GM12878 (cell line): ENCODE data around the gene PRSS1. TPM values are rescaled to one million over a fixed set of nuclear protein-coding genes. Genes with fewer than 3 reads are reported as not detected.
A peak's percentile ranks its signal among the peaks of the same experiment; 100 is the strongest.

Source experiments
- ATAC-seq: fragments of 200-7000 bp; cut with Tn5 transposase; 3 replicates; pipeline ENCODE4 v1.9.1; 2020; ENCODE audit warnings: mild to moderate bottlenecking, moderate library complexity
- BruUV-seq: library from RNA; stranded (reverse); fragments of 400-500 nt; replicated peaks from 2 replicates; lab custom pipeline; 2021; lab: Mats Ljungman, UMichigan
- CTCF ChIA-PET: fragments of 300-600 bp; sonication (Branson Sonifier 250); formaldehyde crosslinking; extraction: SDS; loops from one replicate; lab custom pipeline; 2021; ENCODE audit warnings: inconsistent platforms; lab: Yijun Ruan, JAX
- POLR2A ChIA-PET: fragments of 350-600 bp; formaldehyde crosslinking; extraction: SDS; loops from one replicate; lab custom pipeline; 2021; ENCODE audit warnings: inconsistent platforms; lab: Charles Lee
- RAD21 ChIA-PET: fragments of 300-600 bp; sonication (Branson Sonifier 250); formaldehyde crosslinking; loops from one replicate; lab custom pipeline; 2023; ENCODE audit warnings: antibody characterized with exemption; ENCODE audit not compliant: unreplicated experiment; lab: Charles Lee
- SMC1A ChIA-PET: fragments of 300-600 bp; sonication (Branson Sonifier 250); formaldehyde crosslinking; loops from one replicate; lab custom pipeline; 2023; ENCODE audit not compliant: unreplicated experiment, uncharacterized antibody; lab: Charles Lee
- DNase-seq: peaks from one replicate; pipeline ENCODE4 v3.0.0-alpha.2; 2011; ENCODE audit warnings: low read depth, low spot score
- FAIRE-seq: peaks from 3 replicates; lab custom pipeline; 2011; peaks lifted over from hg19 to GRCh38; lab: Jason Lieb, UNC
- H2AFZ ChIP-seq: 2 replicates; pipeline ENCODE4 v1.6.0; 2011; ENCODE audit warnings: low read depth, low read length, control low read depth; ENCODE audit not compliant: control insufficient read depth
- H3K27ac ChIP-seq: 2 replicates; pipeline ENCODE4 v1.5.1; 2011; ENCODE audit warnings: control low read depth; ENCODE audit not compliant: control insufficient read depth, insufficient read depth
- H3K27me3 ChIP-seq, 2 experiments: replicated peaks in 1 of 2; 2 replicates each; pipeline versions ENCODE4 v1.6.0 to v1.6.1; 2011; ENCODE audit warnings: low read length in 1 of 2; ENCODE audit not compliant: control insufficient read depth in 2 of 2, insufficient read depth in 2 of 2
- H3K36me3 ChIP-seq, 2 experiments: 2 replicates each; pipeline ENCODE4 v1.5.1; 2011; ENCODE audit warnings: low read length in 1 of 2; ENCODE audit not compliant: control insufficient read depth in 2 of 2, insufficient read depth in 2 of 2
- H3K4me1 ChIP-seq: 2 replicates; pipeline ENCODE4 v1.6.1; 2011; ENCODE audit warnings: mild to moderate bottlenecking, low read length, moderate library complexity, mixed read lengths; ENCODE audit not compliant: control insufficient read depth, insufficient read depth
- H3K4me2 ChIP-seq: 2 replicates; pipeline ENCODE4 v1.6.0; 2011; ENCODE audit warnings: control low read depth; ENCODE audit not compliant: control insufficient read depth, insufficient read depth
- H3K4me3 ChIP-seq: fragments of 200-600 bp; sonication (generic); 2 replicates; pipeline ENCODE4 v1.5.1; 2016
- H3K79me2 ChIP-seq: 2 replicates; pipeline ENCODE4 v1.6.0; 2011; ENCODE audit warnings: low read length; ENCODE audit not compliant: control insufficient read depth, insufficient read depth
- H3K9ac ChIP-seq: 2 replicates; pipeline ENCODE4 v1.8.0; 2011; ENCODE audit warnings: low read length, control low read depth, mixed read lengths; ENCODE audit not compliant: control insufficient read depth, insufficient read depth
- H3K9me3 ChIP-seq: replicated peaks from 3 replicates; pipeline ENCODE4 v1.5.1; 2011; ENCODE audit warnings: mild to moderate bottlenecking, low read length; ENCODE audit not compliant: control insufficient read depth, insufficient read depth
- H4K20me1 ChIP-seq: 2 replicates; pipeline ENCODE4 v1.6.0; 2011; ENCODE audit not compliant: control insufficient read depth, insufficient read depth
- ATF3 ChIP-seq: IDR thresholded peaks from 2 replicates; pipeline ENCODE4 v1.6.1; 2011; ENCODE audit warnings: low read depth, mild to moderate bottlenecking, low read length, moderate library complexity, borderline replicate concordance; ENCODE audit errors: extremely low read depth
- CEBPB ChIP-seq, 2 experiments: fragments of 150-350 bp in 1 of 2; IDR thresholded peaks; 2 replicates each; pipeline ENCODE4 v1.6.1; 2012 to 2014; ENCODE audit warnings: low read depth in 2 of 2, low read length in 2 of 2, borderline replicate concordance in 1 of 2, inconsistent platforms in 1 of 2
- CHD2 ChIP-seq: IDR thresholded peaks from 2 replicates; pipeline ENCODE4 v1.6.1; 2011; ENCODE audit warnings: low read depth, low read length, improper control_type of control experiment, borderline replicate concordance
- E2F8 ChIP-seq: fragments of 450-650 bp; IDR thresholded peaks from 2 replicates; pipeline ENCODE4 v1.6.1; 2018; ENCODE audit warnings: mild to moderate bottlenecking, low read depth, moderate library complexity; ENCODE audit not compliant: partially characterized antibody
- FOXM1 ChIP-seq: IDR thresholded peaks from 2 replicates; pipeline ENCODE4 v1.6.1; 2012; ENCODE audit warnings: low read depth, mild to moderate bottlenecking, inconsistent platforms, low read length, moderate library complexity
- HDAC6 ChIP-seq: fragments of 200-600 bp; sonication (generic); IDR thresholded peaks from one replicate; pipeline ENCODE4 v1.8.0; 2017; ENCODE audit warnings: antibody characterized with exemption; ENCODE audit not compliant: unreplicated experiment
- NBN ChIP-seq: fragments of 450-650 bp; IDR thresholded peaks from 2 replicates; pipeline ENCODE4 v1.6.1; 2016
- NFXL1 ChIP-seq: fragments of 450-650 bp; IDR thresholded peaks from 2 replicates; pipeline ENCODE4 v1.6.1; 2017; ENCODE audit warnings: antibody characterized with exemption, mild to moderate bottlenecking, borderline replicate concordance
- NR2F1 ChIP-seq: fragments of 450-650 bp; conservative IDR thresholded peaks from 2 replicates; pipeline ENCODE4 v1.6.1; 2017; ENCODE audit warnings: mild to moderate bottlenecking
- POLR2A ChIP-seq: IDR thresholded peaks from 2 replicates; pipeline ENCODE4 v1.6.1; 2011; ENCODE audit warnings: low read depth, mild to moderate bottlenecking, low read length
- POLR2AphosphoS5 ChIP-seq: IDR thresholded peaks from 2 replicates; pipeline ENCODE4 v1.6.1; 2011; ENCODE audit warnings: mild to moderate bottlenecking, low read length, inconsistent platforms
- SUZ12 ChIP-seq: fragments of 200-600 bp; sonication (generic); IDR thresholded peaks from one replicate; pipeline ENCODE4 v1.6.1; 2018; ENCODE audit warnings: antibody characterized with exemption, mild to moderate bottlenecking; ENCODE audit not compliant: unreplicated experiment
- TCF12 ChIP-seq: IDR thresholded peaks from 2 replicates; pipeline ENCODE4 v1.6.1; 2011; ENCODE audit warnings: low read depth, mild to moderate bottlenecking, low read length
- ZBTB33 ChIP-seq: fragments of 450-650 bp; IDR thresholded peaks from 2 replicates; pipeline ENCODE4 v1.6.1; 2017; ENCODE audit warnings: mild to moderate bottlenecking
- ZZZ3 ChIP-seq: IDR thresholded peaks from 2 replicates; pipeline ENCODE4 v1.6.1; 2011; ENCODE audit warnings: low read depth; ENCODE audit not compliant: control insufficient read depth, insufficient read length
- WGBS: methylation state at CpG from one replicate; pipeline ENCODE4 v1.1.6; 2016; ENCODE audit warnings: low lambda C conversion rate; ENCODE audit not compliant: insufficient replicate concordance, insufficient coverage; ENCODE audit errors: missing lambda C conversion rate; 5-methylcytosine and 5-hydroxymethylcytosine counted together
- in situ Hi-C: fragments of 300-500 bp; cut with MboI; formaldehyde crosslinking; loops from 9 replicates; pipeline ENCODE4 v1.14.3; 2018; ENCODE audit warnings: mixed read lengths
- intact Hi-C: fragments of 100-400 bp; cut with micrococcal nuclease; formaldehyde crosslinking; loops from one replicate; pipeline ENCODE4 v1.14.2; 2022; ENCODE audit not compliant: unreplicated experiment
- polyA plus RNA-seq, 11 experiments: library from polyadenylated mRNA; depleted of rRNA in 4 of 11; unstranded in 6 of 11; stranded (reverse) in 5 of 11; fragments of >200 nt; fragmentation: Nextera tagmentation in 4 of 11; fragmentation: Illumina TruSeq in 1 of 11; extraction: Ambion mirVana in 4 of 11; extraction: Trizol in 1 of 11; gene quantifications; 1 replicate in 1 of 11; 2 replicates in 10 of 11; pipeline versions ENCODE4 v1.2.1 to v1.2.3, GENCODE V29; 2011 to 2016; ENCODE audit warnings: inconsistent platforms in 2 of 11, missing spikeins in 2 of 11, low read depth in 1 of 11
- total RNA-seq, 4 experiments: library from RNA; depleted of rRNA in 3 of 4; stranded (reverse); fragments of >200 nt in 3 of 4; fragmentation: Illumina TruSeq in 1 of 4; extraction: Trizol in 1 of 4; gene quantifications; 2 replicates each; pipeline versions ENCODE4 v1.2.1 to v1.2.3, GENCODE V29; 2013 to 2021

PRSS1 gene
- total and polyA plus RNA-seq, 10 of the 15 experiments (the other 5 are each of a cell fraction or from before 2014, with no cell fraction given) = 11.9 TPM; not detected in 9

GRCh38 chr7:142798451-142799436, 49.5 kb downstream of the PRSS1 start:
- Histone ChIP-seq H4K20me1 (no peaks in the 10 kb centered on the region), H3K79me2 (peaks cover 10% of the 10 kb centered on the region), H3K4me1 (peaks cover 6% of the 10 kb centered on the region), H2AFZ (no peak overlapping the region), H3K4me3 (peak overlapping the region; percentile 71; the same call in 1 of the 2 replicates), H3K4me2 (peak overlapping the region; percentile 96), H3K9me3 (no peaks in the 10 kb centered on the region), H3K9ac (peak overlapping the region; percentile 66; the same call in 1 of the 2 replicates), H3K27me3 (no peaks in the 10 kb centered on the region), H3K36me3 (peaks cover 0 to 2% of the 10 kb centered on the region in 2 experiments; a peak in 2 of 4 replicates), H3K27ac (peak overlapping the region; percentile 62)
- 76% methylated on average over 11 of the region's 11 CpGs for WGBS
- SMC1A ChIA-PET = interaction anchor here (1.4 to 24.6 kb wide), 6 partner anchors 8 to 211 kb away, joined by 3 to 786 read pairs (median 8); no protein-coding TSS in a partner anchor
- ATAC-seq = peak; percentile 12
- intact Hi-C loops = no loop called here
- DNase-seq = no peak
- CTCF ChIA-PET = interaction anchor here (0.7 to 28.6 kb wide), 6 partner anchors 7 to 217 kb away, joined by 3 to 1055 read pairs (median 4); no protein-coding TSS in a partner anchor
- POLR2A ChIA-PET = interaction anchor here (1.1 to 16.4 kb wide), 7 partner anchors 9 to 37 kb away, joined by 3 to 325 read pairs (median 5); no protein-coding TSS in a partner anchor
- peak; percentile 38 for FAIRE-seq
- RAD21 ChIA-PET = interaction anchor here (1.1 to 20.4 kb wide), 6 partner anchors 11 to 214 kb away, joined by 3 to 813 read pairs (median 6); partner anchors contain the start of gene PRSS2
- no TSS peak for BruUV-seq
- in situ Hi-C loops = no loop called here
- TF ChIP-seq POLR2A (no peak), NBN (0 out of 2 replicates have a peak, but pooled peaks have one; percentile 27), SUZ12 (no peak), CHD2 (no peak), ATF3 (no peak), ZBTB33 (no peak), POLR2AphosphoS5 (peak; percentile 31; the same call in 1 of the 2 replicates), FOXM1 (no peak), NFXL1 (no peak), E2F8 (no peak), TCF12 (no peak), CEBPB (IDR thresholded peaks at IDR 0.05; ENCODE audit: borderline replicate concordance in 1 of 2, low read depth in 2 of 2, low read length in 2 of 2) (no peak), HDAC6 (no peak), NR2F1 (no peak), ZZZ3 (no peak)
